Thyroid gland (tissue), 4 donors: ENCODE measurements around the gene BTBD3.

Source experiments
- CTCF ChIP-seq, 6 experiments: fragments of 200-600 bp in 3 of 6; fragments of 450-650 bp in 3 of 6; sonication (generic) in 3 of 6; IDR thresholded peaks; one replicate each; pipeline ENCODE4 v1.5.1; 2016 to 2019; ENCODE audit warnings: antibody characterized with exemption in 6 of 6, mild to moderate bottlenecking in 2 of 6, inconsistent platforms in 1 of 6, moderate library complexity in 1 of 6
- POLR2A ChIP-seq, 2 donors: fragments of 450-650 bp; IDR thresholded peaks; one replicate each; pipeline ENCODE4 v1.6.1; 2017; ENCODE audit warnings: antibody characterized with exemption in 2 of 2, mild to moderate bottlenecking in 2 of 2, moderate library complexity in 1 of 2

GRCh38 chr20:11922561-11922960 lies 4.9 kb downstream of the BTBD3 start:
- TF ChIP-seq CTCF (IDR thresholded peaks at IDR 0.05) (no peak), POLR2A (IDR thresholded peaks at IDR 0.05) (no peak)
